Loucy (cell line): Measurements from ENCODE around the gene CCN6.
A peak's percentile ranks its signal among the peaks of the same experiment; 100 is the strongest.
"Not testable (repeated sequence)": the region's sequence is repeated elsewhere in the genome, so short reads cannot be mapped to it uniquely, and the experiment has no call there.

Experiments used
- H2AFZ ChIP-seq: fragments of 200-600 bp; sonication (generic); 2 replicates; pipeline ENCODE4 v1.6.0; 2016; ENCODE audit warnings: antibody characterized with exemption, mild to moderate bottlenecking, low read length, moderate library complexity
- H3F3A ChIP-seq: fragments of 200-600 bp; 2 replicates; pipeline ENCODE4 v1.6.0; 2016; ENCODE audit warnings: antibody characterized with exemption, low read depth, mild to moderate bottlenecking
- H3K27me3 ChIP-seq: fragments of 200-600 bp; sonication (generic); 2 replicates; pipeline ENCODE4 v1.6.1; 2014; ENCODE audit warnings: low read length, mild to moderate bottlenecking; ENCODE audit not compliant: insufficient read depth, poor library complexity, severe bottlenecking
- H3K36me3 ChIP-seq: fragments of 200-600 bp; sonication (generic); 2 replicates; pipeline ENCODE4 v1.6.1; 2016; ENCODE audit warnings: low read length; ENCODE audit not compliant: insufficient read depth
- H3K4me1 ChIP-seq: fragments of 200-600 bp; sonication (generic); 2 replicates; pipeline ENCODE4 v1.5.1; 2014; ENCODE audit warnings: low read length, mild to moderate bottlenecking; ENCODE audit not compliant: insufficient read depth, poor library complexity, severe bottlenecking
- H3K4me2 ChIP-seq: fragments of 200-600 bp; sonication (generic); 2 replicates; pipeline ENCODE4 v1.6.0; 2014; ENCODE audit warnings: antibody characterized with exemption, low read length, low read depth, mild to moderate bottlenecking; ENCODE audit not compliant: poor library complexity, severe bottlenecking
- H3K4me3 ChIP-seq: fragments of 200-600 bp; sonication (generic); 2 replicates; pipeline ENCODE4 v1.5.1; 2014; ENCODE audit warnings: low read length, mild to moderate bottlenecking, mixed read lengths; ENCODE audit not compliant: poor library complexity, severe bottlenecking
- H3K79me2 ChIP-seq: fragments of 200-600 bp; sonication (generic); 2 replicates; pipeline ENCODE4 v1.6.1; 2014; ENCODE audit warnings: low read length; ENCODE audit not compliant: insufficient read depth
- H3K9ac ChIP-seq: fragments of 200-600 bp; sonication (generic); 2 replicates; pipeline ENCODE4 v1.6.0; 2014; ENCODE audit warnings: mild to moderate bottlenecking, low read depth, low read length, moderate library complexity; ENCODE audit not compliant: poor library complexity, severe bottlenecking
- H3K9me2 ChIP-seq: fragments of 200-600 bp; sonication (generic); replicated peaks from 2 replicates; pipeline ENCODE4 v1.6.1; 2016; ENCODE audit warnings: low read depth, low read length, mixed read lengths
- H3K9me3 ChIP-seq: fragments of 200-600 bp; sonication (generic); 2 replicates; pipeline ENCODE4 v1.6.1; 2014; ENCODE audit warnings: mild to moderate bottlenecking, antibody characterized with exemption, low read length, low read depth; ENCODE audit not compliant: insufficient read depth
- H4K20me1 ChIP-seq: fragments of 200-600 bp; sonication (generic); 2 replicates; pipeline ENCODE4 v1.6.0; 2014; ENCODE audit warnings: antibody characterized with exemption, low read length, mild to moderate bottlenecking; ENCODE audit not compliant: insufficient read depth, poor library complexity, severe bottlenecking
- CTCF ChIP-seq: fragments of 200-600 bp; sonication (generic); conservative IDR thresholded peaks from 2 replicates; pipeline ENCODE4 v1.5.1; 2014; ENCODE audit warnings: mild to moderate bottlenecking, antibody characterized with exemption, low read length
- EZH2phosphoT487 ChIP-seq: fragments of 200-600 bp; IDR thresholded peaks from 2 replicates; pipeline ENCODE4 v1.6.1; 2018; ENCODE audit warnings: antibody characterized with exemption, mild to moderate bottlenecking, moderate library complexity, borderline replicate concordance

CCN6 gene

GRCh38 chr6:112087916-112088315 lies 34.0 kb downstream of the CCN6 start:
- Histone ChIP-seq H3K36me3 (no peaks in the 10 kb centered on the region), H4K20me1 (peaks cover 4% of the 10 kb centered on the region), H3K9ac (peak overlapping the region; percentile 74), H2AFZ (peak overlapping the region; percentile 99), H3K27me3 (no peaks in the 10 kb centered on the region), H3K9me3 (no peaks in the 10 kb centered on the region), H3K79me2 (peaks cover 5% of the 10 kb centered on the region; the same call in 1 of the 2 replicates), H3K9me2 (no peaks in the 10 kb centered on the region), H3K4me2 (peak overlapping the region; percentile 86), H3F3A (no peaks in the 10 kb centered on the region), H3K4me3 (peak overlapping the region; percentile 90), H3K4me1 (peaks cover 11% of the 10 kb centered on the region)
- TF ChIP-seq EZH2phosphoT487 (no peak), CTCF (no peak)

GRCh38 chr6:112096901-112097300 lies 43.0 kb downstream of the CCN6 start:
- Histone ChIP-seq H3K79me2 (no peaks in the 10 kb centered on the region), H2AFZ (no peak overlapping the region), H3K27me3 (no peaks in the 10 kb centered on the region), H4K20me1 (no peaks in the 10 kb centered on the region), H3K4me1 (no peaks in the 10 kb centered on the region), H3K9me3 (no peaks in the 10 kb centered on the region), H3K9ac (no peak overlapping the region), H3K4me3 (no peak overlapping the region), H3K36me3 (no peaks in the 10 kb centered on the region), H3F3A (no peaks in the 10 kb centered on the region), H3K9me2 (no peaks in the 10 kb centered on the region), H3K4me2 (no peak overlapping the region)
- TF ChIP-seq EZH2phosphoT487 (no peak), CTCF (no peak)

- H3K9ac ChIP-seq: no peak overlapping the region
- H3K9me3 ChIP-seq: no peaks in the 10 kb centered on the region
- H3K27me3 ChIP-seq: no peaks in the 10 kb centered on the region
- no peak overlapping the region for H3K4me3 ChIP-seq
- no peak overlapping the region for H3K4me2 ChIP-seq
- no peaks in the 10 kb centered on the region for H3K4me1 ChIP-seq
- H3F3A ChIP-seq: no peaks in the 10 kb centered on the region
- H3K9me2 ChIP-seq: no peaks in the 10 kb centered on the region
- no peaks in the 10 kb centered on the region for H3K36me3 ChIP-seq
- no peak overlapping the region for H2AFZ ChIP-seq
- H3K79me2 ChIP-seq: no peaks in the 10 kb centered on the region
- no peak for TF ChIP-seq CTCF
- TF ChIP-seq EZH2phosphoT487: no peak
- no peaks in the 10 kb centered on the region for H4K20me1 ChIP-seq
Measured at GRCh38 chr6:112100561-112100960, 46.7 kb downstream of the CCN6 start.

- not testable (repeated sequence) for H3K4me1 ChIP-seq, H2AFZ ChIP-seq, H3F3A ChIP-seq, H3K4me2 ChIP-seq, H3K9ac ChIP-seq, H3K27me3 ChIP-seq, H3K9me3 ChIP-seq, H3K36me3 ChIP-seq, H3K9me2 ChIP-seq, H3K79me2 ChIP-seq, H3K4me3 ChIP-seq, H4K20me1 ChIP-seq
Measured at GRCh38 chr6:112106026-112106425, 52.1 kb downstream of the CCN6 start.
